Gastroesophageal sphincter (tissue), 3 donors: ENCODE measurements around the gene FBXO36.

Source experiments
- EP300 ChIP-seq: sonication (generic); formaldehyde crosslinking; IDR thresholded peaks from one replicate; pipeline ENCODE4 v1.6.1; 2017; ENCODE audit warnings: antibody characterized with exemption, mild to moderate bottlenecking
- POLR2A ChIP-seq, 2 donors: fragments of 450-650 bp; IDR thresholded peaks; one replicate each; pipeline ENCODE4 v1.6.1; 2017; ENCODE audit warnings: antibody characterized with exemption in 2 of 2, mild to moderate bottlenecking in 2 of 2, moderate library complexity in 1 of 2
- POLR2AphosphoS5 ChIP-seq: sonication (generic); formaldehyde crosslinking; IDR thresholded peaks from one replicate; pipeline ENCODE4 v1.6.1; 2017; ENCODE audit warnings: antibody characterized with exemption
- TF ChIP-seq, protein P1 (sequence below), 4 experiments: fragments of 200-600 bp in 2 of 4; fragments of 450-650 bp in 2 of 4; sonication (generic) in 1 of 4; IDR thresholded peaks; one replicate each; pipeline ENCODE4 v1.5.1; 2017 to 2019; ENCODE audit warnings: antibody characterized with exemption in 4 of 4, mild to moderate bottlenecking in 2 of 4, moderate library complexity in 2 of 4

DNA sequence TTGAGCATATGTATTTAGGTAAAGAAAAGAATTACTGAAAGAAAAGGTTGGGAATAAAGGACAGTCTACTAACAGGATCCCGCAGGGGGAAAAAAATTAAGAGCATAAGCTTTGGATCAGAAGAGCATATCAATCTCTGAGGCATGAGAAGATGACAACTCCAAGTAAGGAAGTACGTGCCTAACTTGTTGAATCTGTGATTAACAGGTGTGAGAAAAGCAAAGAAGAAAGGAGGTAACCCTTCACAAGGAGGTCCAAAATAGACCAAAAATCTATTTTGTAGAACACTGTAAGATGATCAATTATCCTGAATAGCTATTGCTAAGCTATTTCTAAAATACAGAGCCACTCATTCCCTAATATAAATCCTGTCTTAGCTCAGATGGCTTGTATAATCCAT is 33.3 kb upstream of the FBXO36 start:
- TF ChIP-seq, protein P1, sequence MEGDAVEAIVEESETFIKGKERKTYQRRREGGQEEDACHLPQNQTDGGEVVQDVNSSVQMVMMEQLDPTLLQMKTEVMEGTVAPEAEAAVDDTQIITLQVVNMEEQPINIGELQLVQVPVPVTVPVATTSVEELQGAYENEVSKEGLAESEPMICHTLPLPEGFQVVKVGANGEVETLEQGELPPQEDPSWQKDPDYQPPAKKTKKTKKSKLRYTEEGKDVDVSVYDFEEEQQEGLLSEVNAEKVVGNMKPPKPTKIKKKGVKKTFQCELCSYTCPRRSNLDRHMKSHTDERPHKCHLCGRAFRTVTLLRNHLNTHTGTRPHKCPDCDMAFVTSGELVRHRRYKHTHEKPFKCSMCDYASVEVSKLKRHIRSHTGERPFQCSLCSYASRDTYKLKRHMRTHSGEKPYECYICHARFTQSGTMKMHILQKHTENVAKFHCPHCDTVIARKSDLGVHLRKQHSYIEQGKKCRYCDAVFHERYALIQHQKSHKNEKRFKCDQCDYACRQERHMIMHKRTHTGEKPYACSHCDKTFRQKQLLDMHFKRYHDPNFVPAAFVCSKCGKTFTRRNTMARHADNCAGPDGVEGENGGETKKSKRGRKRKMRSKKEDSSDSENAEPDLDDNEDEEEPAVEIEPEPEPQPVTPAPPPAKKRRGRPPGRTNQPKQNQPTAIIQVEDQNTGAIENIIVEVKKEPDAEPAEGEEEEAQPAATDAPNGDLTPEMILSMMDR (IDR thresholded peaks at IDR 0.05), result no peak
- TF ChIP-seq POLR2A (IDR thresholded peaks at IDR 0.05) (no peak), EP300 (no peak), POLR2AphosphoS5 (no peak)
